ENCODE measurements around the gene MYMX.

The MYMX gene

GRCh38 chr6:44232676-44233566 lies 16.2 kb downstream of the MYMX start:
- DNase-seq (ENCODE audit: low spot score): no peak

- DNase-seq (ENCODE audit: low spot score): no peak
Measured at GRCh38 chr6:44233567-44234100, 16.9 kb downstream of the MYMX start.

GRCh38 chr6:44234101-44235025 lies 17.6 kb downstream of the MYMX start:
- DNase-seq (ENCODE audit: low spot score): peak; percentile 78

- no peak for DNase-seq (ENCODE audit: low spot score)
Measured at GRCh38 chr6:44235269-44235668, 18.5 kb downstream of the MYMX start.

- no peak for DNase-seq (ENCODE audit: low spot score)
Measured at GRCh38 chr6:44235891-44236516, 19.3 kb downstream of the MYMX start.

- peak; percentile 98 for DNase-seq (ENCODE audit: low spot score)
Measured at GRCh38 chr6:44237021-44237812, 20.5 kb downstream of the MYMX start.

- DNase-seq (ENCODE audit: low spot score): peak; percentile 87
Measured at GRCh38 chr6:44237813-44238433, 21.2 kb downstream of the MYMX start.

GRCh38 chr6:44238687-44239350 lies 22.1 kb downstream of the MYMX start:
- DNase-seq (ENCODE audit: low spot score): no peak

- DNase-seq (ENCODE audit: low spot score): no peak
Measured at GRCh38 chr6:44243345-44243744, 26.6 kb downstream of the MYMX start.

GRCh38 chr6:44245391-44245911 lies 28.7 kb downstream of the MYMX start:
- no peak for DNase-seq (ENCODE audit: low spot score)

- peak; percentile 78 for DNase-seq (ENCODE audit: low spot score)
Measured at GRCh38 chr6:44245912-44246662, 29.4 kb downstream of the MYMX start.

GRCh38 chr6:44246663-44247337 lies 30.1 kb downstream of the MYMX start, which contains the start of gene HSP90AB1:
Gene HSP90AB1 (plus strand): TSS chr6:44247101. CDS start chr6:44248630, 1,529 bp downstream.
- DNase-seq (ENCODE audit: low spot score): peak; percentile 96

- DNase-seq (ENCODE audit: low spot score): peak; percentile 59
Measured at GRCh38 chr6:44247338-44248302, 30.9 kb downstream of the MYMX start.

- no peak for DNase-seq (ENCODE audit: low spot score)
Measured at GRCh38 chr6:44248579-44248978, 31.9 kb downstream of the MYMX start.

- DNase-seq (ENCODE audit: low spot score): no peak
Measured at GRCh38 chr6:44249082-44249748, 32.5 kb downstream of the MYMX start.

- no peak for DNase-seq (ENCODE audit: low spot score)
Measured at GRCh38 chr6:44250067-44250717, 33.5 kb downstream of the MYMX start.
